ENCODE results near the gene PLCB2. TPM values are rescaled to one million over a fixed set of nuclear protein-coding genes. Genes with fewer than 3 reads are reported as not detected.

The PLCB2 gene
- total and polyA plus RNA-seq, 9 of the 15 experiments (the other 6 are each of a cell fraction or from before 2014, with no cell fraction given), result 0.37 to 12.3 (median 8.0) TPM

DNA sequence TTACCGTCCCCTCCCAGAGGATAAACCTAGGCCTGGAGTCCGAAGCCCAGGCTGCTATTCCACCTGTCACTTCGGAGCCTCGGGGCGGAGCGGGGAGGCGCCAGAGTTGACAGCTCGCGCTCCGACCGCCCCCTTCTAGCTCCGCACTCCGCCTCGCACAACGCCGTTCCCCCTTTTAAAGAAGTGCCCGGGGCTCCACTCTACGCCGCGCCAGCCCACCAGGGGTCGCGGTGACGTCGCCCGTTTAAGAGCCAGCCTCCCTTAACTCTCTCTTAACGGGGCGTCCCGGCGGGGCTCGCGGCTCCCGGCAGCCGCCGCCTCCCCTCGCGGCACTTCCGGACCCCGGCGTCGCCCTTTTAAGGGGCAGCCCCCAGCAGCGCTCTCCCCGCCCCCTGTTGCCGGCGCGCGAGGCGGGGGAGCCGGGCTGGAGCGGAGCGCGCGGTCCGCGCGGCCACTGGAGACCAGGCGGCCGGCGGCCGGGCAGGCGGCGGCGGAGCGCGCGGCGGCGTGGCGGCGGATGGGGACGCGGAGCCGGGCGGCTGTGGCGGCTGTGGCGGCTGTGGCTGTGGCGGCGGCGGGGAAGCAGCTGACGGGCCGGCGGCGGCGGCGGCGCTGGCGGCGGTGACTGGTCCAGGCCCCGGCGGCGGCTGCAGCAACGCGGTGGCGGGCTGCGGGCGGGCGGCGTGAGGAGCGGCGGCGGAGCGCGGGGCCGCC is 15.7 kb upstream of the PLCB2 start, which contains the start of gene INAFM2 (continued):
- TF ChIP-seq, protein P1, sequence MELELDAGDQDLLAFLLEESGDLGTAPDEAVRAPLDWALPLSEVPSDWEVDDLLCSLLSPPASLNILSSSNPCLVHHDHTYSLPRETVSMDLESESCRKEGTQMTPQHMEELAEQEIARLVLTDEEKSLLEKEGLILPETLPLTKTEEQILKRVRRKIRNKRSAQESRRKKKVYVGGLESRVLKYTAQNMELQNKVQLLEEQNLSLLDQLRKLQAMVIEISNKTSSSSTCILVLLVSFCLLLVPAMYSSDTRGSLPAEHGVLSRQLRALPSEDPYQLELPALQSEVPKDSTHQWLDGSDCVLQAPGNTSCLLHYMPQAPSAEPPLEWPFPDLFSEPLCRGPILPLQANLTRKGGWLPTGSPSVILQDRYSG (tag; conservative IDR thresholded peaks at IDR 0.05; ENCODE audit: low read depth), result no peak
- TF ChIP-seq ZNF444 (CRISPR knock-in tag; IDR thresholded peaks at IDR 0.05) (no peak), ZNF589 (CRISPR knock-in tag; IDR thresholded peaks at IDR 0.05; ENCODE audit: low read depth) (no peak), ZNF253 (CRISPR knock-in tag; conservative IDR thresholded peaks at IDR 0.05) (no peak), SPI1 (IDR thresholded peaks at IDR 0.05; ENCODE audit: borderline replicate concordance, low read depth, low read length) (peak; percentile 60), EP400 (IDR thresholded peaks at IDR 0.05) (no peak; the same call in 1 of the 2 replicates), KAT2B (IDR thresholded peaks at IDR 0.05; ENCODE audit: low read depth, low read length) (no peak), ZNF764 (CRISPR knock-in tag; IDR thresholded peaks at IDR 0.05; ENCODE audit: low read depth) (no peak), ZNF699 (CRISPR knock-in tag; IDR thresholded peaks at IDR 0.05; ENCODE audit: insufficient replicate concordance) (no peak), SREBF1 (IDR thresholded peaks at IDR 0.05; ENCODE audit: borderline replicate concordance, low read depth, low read length) (no peak), ETV5 (CRISPR knock-in tag; IDR thresholded peaks at IDR 0.05; ENCODE audit: low read depth) (no peak; the same call in 1 of the 2 replicates), TOE1 (IDR thresholded peaks at IDR 0.05; ENCODE audit: borderline replicate concordance) (peak; percentile 98), TOE1 (CRISPR knock-in tag; IDR thresholded peaks at IDR 0.05; ENCODE audit: borderline replicate concordance, low read depth) (0 out of 2 replicates have a peak, but pooled peaks have one; percentile 68), MTF1 (CRISPR knock-in tag; IDR thresholded peaks at IDR 0.05; ENCODE audit: borderline replicate concordance) (no peak), NFIX (CRISPR knock-in tag; IDR thresholded peaks at IDR 0.05; ENCODE audit: low read depth) (no peak), SMARCA5 (IDR thresholded peaks at IDR 0.05) (no peak), HES1 (IDR thresholded peaks at IDR 0.05; ENCODE audit: low read depth) (no peak), TRIM25 (IDR thresholded peaks at IDR 0.05; ENCODE audit: borderline replicate concordance) (no peak)
- TF ChIP-seq, protein P2, sequence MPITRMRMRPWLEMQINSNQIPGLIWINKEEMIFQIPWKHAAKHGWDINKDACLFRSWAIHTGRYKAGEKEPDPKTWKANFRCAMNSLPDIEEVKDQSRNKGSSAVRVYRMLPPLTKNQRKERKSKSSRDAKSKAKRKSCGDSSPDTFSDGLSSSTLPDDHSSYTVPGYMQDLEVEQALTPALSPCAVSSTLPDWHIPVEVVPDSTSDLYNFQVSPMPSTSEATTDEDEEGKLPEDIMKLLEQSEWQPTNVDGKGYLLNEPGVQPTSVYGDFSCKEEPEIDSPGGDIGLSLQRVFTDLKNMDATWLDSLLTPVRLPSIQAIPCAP (CRISPR knock-in tag; IDR thresholded peaks at IDR 0.05; ENCODE audit: borderline replicate concordance), result no peak
- TF ChIP-seq, protein P3, sequence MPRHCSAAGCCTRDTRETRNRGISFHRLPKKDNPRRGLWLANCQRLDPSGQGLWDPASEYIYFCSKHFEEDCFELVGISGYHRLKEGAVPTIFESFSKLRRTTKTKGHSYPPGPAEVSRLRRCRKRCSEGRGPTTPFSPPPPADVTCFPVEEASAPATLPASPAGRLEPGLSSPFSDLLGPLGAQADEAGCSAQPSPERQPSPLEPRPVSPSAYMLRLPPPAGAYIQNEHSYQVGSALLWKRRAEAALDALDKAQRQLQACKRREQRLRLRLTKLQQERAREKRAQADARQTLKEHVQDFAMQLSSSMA (CRISPR knock-in tag; IDR thresholded peaks at IDR 0.05), result no peak
